Choroid plexus epithelial cell (primary cell): Measurements from ENCODE around the gene CLDN20.

Experiments
- DNase-seq: peaks from one replicate; pipeline ENCODE4 v3.0.0-alpha.2; 2010; ENCODE audit warnings: low read depth
- H3K4me3 ChIP-seq: 2 replicates; pipeline ENCODE4 v1.5.1; 2011; ENCODE audit warnings: low read depth, mild to moderate bottlenecking, control low read depth, low read length, moderate library complexity
- CTCF ChIP-seq: conservative IDR thresholded peaks from 2 replicates; pipeline ENCODE4 v1.5.1; 2011; ENCODE audit warnings: low read depth, mild to moderate bottlenecking, control low read depth, inconsistent platforms, low read length, moderate library complexity

CLDN20 gene

GRCh38 chr6:155290491-155290890 lies 26.7 kb downstream of the CLDN20 start:
- no peak for DNase-seq
- H3K4me3 ChIP-seq = no peak overlapping the region
- no peak for TF ChIP-seq CTCF

- no peak for DNase-seq
- no peak overlapping the region for H3K4me3 ChIP-seq
- no peak for TF ChIP-seq CTCF
Observed at GRCh38 chr6:155291291-155291690, 27.5 kb downstream of the CLDN20 start.

GRCh38 chr6:155292711-155293110 lies 28.9 kb downstream of the CLDN20 start:
- TF ChIP-seq CTCF = no peak

GRCh38 chr6:155297669-155298068 lies 33.9 kb downstream of the CLDN20 start:
- H3K4me3 ChIP-seq = no peak overlapping the region
- no peak for TF ChIP-seq CTCF
- DNase-seq = no peak

More at GRCh38 chr6:155292711-155293110, 28.9 kb downstream of the CLDN20 start:
- no peak for DNase-seq
- H3K4me3 ChIP-seq = no peak overlapping the region

GRCh38 chr6:155301867-155302266 lies 38.1 kb downstream of the CLDN20 start:
- no peak overlapping the region for H3K4me3 ChIP-seq
- peak; percentile 86 for DNase-seq
- no peak for TF ChIP-seq CTCF

- H3K4me3 ChIP-seq = no peak overlapping the region
- DNase-seq = peak; percentile 72
- no peak for TF ChIP-seq CTCF
Observed at GRCh38 chr6:155303361-155303870, 39.6 kb downstream of the CLDN20 start.

- TF ChIP-seq CTCF = no peak
- H3K4me3 ChIP-seq = no peak overlapping the region
- no peak for DNase-seq
Observed at GRCh38 chr6:155306958-155307357, 43.1 kb downstream of the CLDN20 start.
